OCI-LY1 (cell line): ENCODE measurements around the gene ZNF71.

ENCODE experiments used
- CTCF ChIP-seq: fragments of 200-600 bp; sonication (generic), shearing (Covaris generic); IDR thresholded peaks from 2 replicates; pipeline ENCODE4 v1.5.1; 2017; ENCODE audit warnings: mild to moderate bottlenecking, antibody characterized with exemption, low read length, moderate library complexity, mixed read lengths
- EZH2 ChIP-seq: fragments of 200-600 bp; sonication (generic), shearing (Covaris generic); IDR thresholded peaks from 2 replicates; pipeline ENCODE4 v1.8.0; 2017; ENCODE audit warnings: borderline replicate concordance, mixed run types, mild to moderate bottlenecking, antibody characterized with exemption, low read length, moderate library complexity, mixed read lengths

- TF ChIP-seq CTCF (no peak), EZH2 (no peak)
These were observed 27.3 kb downstream of the ZNF71 start for GRCh38 chr19:56622374-56622773.
